Measurements from ENCODE around the gene SEMA4C. TPM values are rescaled to one million over a fixed set of nuclear protein-coding genes. Genes with fewer than 3 reads are reported as not detected.
A peak's percentile ranks its signal among the peaks of the same experiment; 100 is the strongest.
"Not testable (repeated sequence)": the region's sequence is repeated elsewhere in the genome, so short reads cannot be mapped to it uniquely, and the experiment has no call there.

Gene SEMA4C
- total RNA-seq, 2 experiments from 2014 or later: 55.8 to 56.8 TPM

GRCh38 chr2:96891591-96892333 is 21.9 kb upstream of the SEMA4C start:
- Histone ChIP-seq H3K36me3 (ENCODE audit: insufficient read depth, low read length) (no peaks in the 10 kb centered on the region), H3K27ac (ENCODE audit: low read depth in 1 of 2, low read length in 2 of 2) (no peak overlapping the region), H3K4me3 (ENCODE audit: low read length) (no peak overlapping the region), H3K27me3 (ENCODE audit: control insufficient read depth in 1 of 2, insufficient read depth in 2 of 2, low read length in 2 of 2) (no peaks in the 10 kb centered on the region), H3K9me3 (ENCODE audit: control insufficient read depth in 1 of 2, insufficient read depth in 1 of 2, low read length in 2 of 2) (no peaks in the 10 kb centered on the region), H3K4me1 (ENCODE audit: insufficient read depth, low read length) (peaks cover 61% of the 10 kb centered on the region)
- peak in 12 of 14 experiments; percentile 18 to 84 (median 48) for DNase-seq
- Mint-ChIP-seq H3K36me3 (ENCODE audit: low read depth) (no peaks in the 10 kb centered on the region), H3K27me3 (no peaks in the 10 kb centered on the region), H3K9me3 (no peaks in the 10 kb centered on the region), H3K4me1 (ENCODE audit: low read depth) (peaks cover 77% of the 10 kb centered on the region), H3K27ac (peak overlapping the region; percentile 80), H3K4me3 (peak overlapping the region; percentile 32)
- TF ChIP-seq CTCF (IDR thresholded peaks at IDR 0.05): no peak
- peak; percentile 75 for ATAC-seq (ENCODE audit: poor library complexity)
- intact Hi-C loops (cut with DNase I, micrococcal nuclease): no loop called here
- POLR2A ChIA-PET: interaction anchor here (0.6 to 2.0 kb wide), 12 partner anchors 10 to 71 kb away, joined by 3 to 14 read pairs (median 4); partner anchors contain the start of genes ANKRD39 and SEMA4C
- CTCF ChIA-PET: interaction anchor here (1.5 kb wide), 1 partner anchor 34 kb away, joined by 5 read pairs; the partner anchor contains the start of gene ANKRD39

GRCh38 chr2:96890726-96891385 is 21.0 kb upstream of the SEMA4C start:
- no peak overlapping the region for H3K27ac ChIP-seq (ENCODE audit: low read depth in 1 of 2, low read length in 2 of 2)
- H3K36me3 ChIP-seq (ENCODE audit: insufficient read depth, low read length): no peaks in the 10 kb centered on the region
- H3K9me3 ChIP-seq (ENCODE audit: control insufficient read depth in 1 of 2, insufficient read depth in 1 of 2, low read length in 2 of 2): no peaks in the 10 kb centered on the region
- TF ChIP-seq CTCF (IDR thresholded peaks at IDR 0.05): no peak
- peaks cover 72% of the 10 kb centered on the region for H3K4me1 Mint-ChIP-seq (ENCODE audit: low read depth)
- DNase-seq (no peak), ATAC-seq (ENCODE audit: poor library complexity) (no peak)
- no peaks in the 10 kb centered on the region for H3K27me3 Mint-ChIP-seq
- intact Hi-C loops (cut with DNase I, micrococcal nuclease): no loop called here
- peak overlapping the region; percentile 32 for H3K4me3 Mint-ChIP-seq
- H3K4me3 ChIP-seq (ENCODE audit: low read length): no peak overlapping the region
- POLR2A ChIA-PET: interaction anchor here (0.6 to 2.0 kb wide), 14 partner anchors 11 to 683 kb away, joined by 3 to 14 read pairs (median 4); partner anchors contain the start of gene ANKRD39
- no peaks in the 10 kb centered on the region for H3K9me3 Mint-ChIP-seq
- H3K27ac Mint-ChIP-seq: peak overlapping the region; percentile 80
- peaks cover 52% of the 10 kb centered on the region for H3K4me1 ChIP-seq (ENCODE audit: insufficient read depth, low read length)
- no peaks in the 10 kb centered on the region for H3K27me3 ChIP-seq (ENCODE audit: control insufficient read depth in 1 of 2, insufficient read depth in 2 of 2, low read length in 2 of 2)
- CTCF ChIA-PET: interaction anchor here (1.5 kb wide), 1 partner anchor 33 kb away, joined by 5 read pairs; the partner anchor contains the start of gene ANKRD39
- no peaks in the 10 kb centered on the region for H3K36me3 Mint-ChIP-seq (ENCODE audit: low read depth)

GRCh38 chr2:96890252-96890651 is 20.4 kb upstream of the SEMA4C start:
- Histone ChIP-seq H3K4me3 (ENCODE audit: low read length) (no peak overlapping the region), H3K27ac (ENCODE audit: low read depth in 1 of 2, low read length in 2 of 2) (no peak overlapping the region), H3K9me3 (ENCODE audit: control insufficient read depth in 1 of 2, insufficient read depth in 1 of 2, low read length in 2 of 2) (no peaks in the 10 kb centered on the region), H3K27me3 (ENCODE audit: control insufficient read depth in 1 of 2, insufficient read depth in 2 of 2, low read length in 2 of 2) (no peaks in the 10 kb centered on the region), H3K4me1 (ENCODE audit: insufficient read depth, low read length) (peaks cover 46% of the 10 kb centered on the region), H3K36me3 (ENCODE audit: insufficient read depth, low read length) (no peaks in the 10 kb centered on the region)
- Mint-ChIP-seq H3K4me1 (ENCODE audit: low read depth) (peaks cover 65% of the 10 kb centered on the region), H3K27ac (peak overlapping the region; percentile 80), H3K4me3 (no peak overlapping the region), H3K9me3 (no peaks in the 10 kb centered on the region), H3K36me3 (ENCODE audit: low read depth) (no peaks in the 10 kb centered on the region), H3K27me3 (no peaks in the 10 kb centered on the region)
- TF ChIP-seq CTCF (IDR thresholded peaks at IDR 0.05): no peak
- intact Hi-C loops (cut with DNase I, micrococcal nuclease): no loop called here
- ATAC-seq (ENCODE audit: poor library complexity) (no peak), DNase-seq (no peak)
- POLR2A ChIA-PET: interaction anchor here (0.6 to 1.9 kb wide), 9 partner anchors 11 to 682 kb away, joined by 3 to 14 read pairs (median 3); no protein-coding TSS in a partner anchor
- CTCF ChIA-PET: no interaction called here

- ATAC-seq (ENCODE audit: poor library complexity); H3K36me3 Mint-ChIP-seq (ENCODE audit: low read depth); H3K27me3 ChIP-seq (ENCODE audit: control insufficient read depth in 1 of 2, insufficient read depth in 2 of 2, low read length in 2 of 2); H3K36me3 ChIP-seq (ENCODE audit: insufficient read depth, low read length); H3K4me3 ChIP-seq (ENCODE audit: low read length); H3K9me3 Mint-ChIP-seq; H3K9me3 ChIP-seq (ENCODE audit: control insufficient read depth in 1 of 2, insufficient read depth in 1 of 2, low read length in 2 of 2); DNase-seq; H3K27me3 Mint-ChIP-seq; intact Hi-C loops (cut with DNase I, micrococcal nuclease); H3K4me3 Mint-ChIP-seq; H3K27ac ChIP-seq (ENCODE audit: low read depth in 1 of 2, low read length in 2 of 2); CTCF ChIA-PET: not testable (repeated sequence)
- H3K4me1 Mint-ChIP-seq (ENCODE audit: low read depth): peaks cover 60% of the 10 kb centered on the region
- POLR2A ChIA-PET: interaction anchor here (0.8 to 1.9 kb wide), 2 partner anchors 23 to 73 kb away, joined by 3 to 14 read pairs; no protein-coding TSS in a partner anchor
- peaks cover 45% of the 10 kb centered on the region for H3K4me1 ChIP-seq (ENCODE audit: insufficient read depth, low read length)
- peak overlapping the region; percentile 44 for H3K27ac Mint-ChIP-seq
Measured at GRCh38 chr2:96889502-96889901, 19.6 kb upstream of the SEMA4C start.

All from CD4-positive, alpha-beta T cell (primary cell).